ENCODE measurements around the gene EXOSC6.
"Not testable (repeated sequence)": the region's sequence is repeated elsewhere in the genome, so short reads cannot be mapped to it uniquely, and the experiment has no call there.

EXOSC6 gene

DNA sequence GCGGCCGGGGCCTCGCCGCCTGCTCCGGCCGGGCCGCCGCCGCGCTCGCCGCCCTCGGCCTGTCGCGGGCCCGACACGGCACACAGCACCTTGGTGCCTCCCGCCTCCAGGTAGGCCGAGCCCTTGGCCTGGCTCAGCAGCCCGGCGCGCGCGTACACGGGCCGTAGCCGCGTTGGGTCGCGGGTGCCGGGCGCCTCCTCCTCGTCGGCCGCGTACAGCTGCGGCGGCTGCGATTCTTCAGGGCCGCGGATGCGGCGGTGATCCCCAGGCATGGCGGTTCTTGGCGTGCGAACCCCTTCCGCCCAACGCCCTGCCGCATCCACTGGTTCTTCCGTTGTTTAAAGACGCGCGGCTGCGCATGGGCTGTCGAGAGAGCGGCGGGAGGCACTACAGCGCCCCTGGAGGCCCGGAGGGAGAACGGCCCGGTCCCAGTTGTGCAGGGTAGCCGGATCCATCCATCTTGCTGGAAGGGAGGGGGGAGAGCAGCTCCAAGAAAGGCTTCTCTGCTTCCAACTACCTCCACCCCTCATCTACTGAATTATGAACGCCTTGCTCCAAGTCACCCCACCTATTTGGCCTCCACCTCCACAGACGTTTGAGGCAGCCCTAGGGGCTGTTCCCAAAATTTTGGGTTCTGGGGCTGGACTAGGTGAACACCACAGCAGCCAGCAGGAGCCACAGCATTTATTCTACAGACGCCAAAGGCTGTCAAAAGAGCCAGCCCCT is at the start of gene EXOSC6:
EXOSC6 (minus strand) TSS at position 312 of the 726 bp plus-strand sequence; CDS start at position 272, 40 bp downstream.
- DNase-seq, result peak; percentile 84 to 86

DNA sequence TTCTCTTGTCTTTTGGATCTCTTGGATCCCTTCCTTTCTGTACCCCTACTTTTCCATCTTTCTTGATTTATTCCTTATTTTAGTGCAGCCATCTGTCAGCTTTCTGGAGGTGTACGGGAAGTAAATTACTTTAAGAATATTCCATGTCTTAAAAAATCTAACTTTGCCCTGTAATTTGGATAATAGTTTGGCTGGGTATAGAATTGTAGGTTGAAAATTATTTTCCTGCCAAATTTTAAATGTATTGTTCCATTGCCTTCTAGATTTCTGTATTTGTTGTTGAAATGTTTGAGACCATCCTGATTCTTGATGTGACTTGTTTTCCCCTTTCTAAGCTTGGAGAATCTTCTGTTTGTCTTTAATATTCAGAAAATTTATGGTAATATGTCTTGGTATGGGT is 49.4 kb upstream of the EXOSC6 start:
- DNase-seq, result no peak

DNA sequence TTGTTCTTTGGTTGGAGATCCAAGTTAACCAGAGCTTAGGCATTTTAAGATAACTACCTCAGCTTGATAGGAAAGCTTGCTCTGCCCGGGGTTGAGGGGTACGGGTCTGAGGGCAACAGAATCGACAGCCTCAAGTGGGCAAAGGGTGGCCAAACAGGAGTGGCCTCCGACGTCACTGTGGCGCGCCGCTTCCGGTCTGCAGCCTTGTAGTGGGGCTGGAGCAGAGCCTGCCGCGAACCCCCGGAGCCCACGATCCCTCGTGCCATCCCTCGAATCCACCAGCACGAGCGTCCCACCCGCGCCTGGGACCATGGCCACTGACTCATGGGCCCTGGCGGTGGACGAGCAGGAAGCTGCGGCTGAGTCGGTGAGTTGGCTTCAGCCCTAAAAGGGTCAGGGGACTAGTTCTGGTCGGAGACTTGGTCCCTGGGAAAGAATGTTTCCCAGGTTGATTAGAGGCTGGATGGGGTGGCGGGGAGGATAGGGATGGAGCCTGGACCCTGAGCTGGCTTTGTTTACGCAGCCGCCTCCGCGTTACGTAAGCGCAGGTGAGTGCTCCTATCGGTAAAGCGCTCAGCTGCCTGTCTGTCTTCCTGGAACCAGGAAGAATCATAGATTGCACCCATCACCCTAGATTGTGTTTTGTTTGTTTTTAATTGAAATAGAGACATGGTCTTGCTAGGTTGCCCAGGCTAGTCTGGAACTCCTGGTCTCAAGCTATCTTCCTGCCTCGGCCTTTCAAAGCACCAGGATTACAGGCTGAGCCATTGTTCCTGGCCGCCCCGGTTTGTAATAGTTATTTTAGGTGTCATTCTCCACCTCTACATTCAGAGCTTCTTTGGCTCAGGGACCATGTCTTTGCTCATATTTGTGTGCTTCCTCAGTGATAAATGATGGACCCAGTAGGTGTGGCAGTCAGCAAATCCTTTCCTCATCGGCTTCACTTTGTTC is 47.5 kb upstream of the EXOSC6 start, which contains the start of gene DDX19B:
DDX19B (plus strand) TSS at position 199 of the 951 bp plus-strand sequence; CDS start at position 311, 112 bp downstream.
- DNase-seq, result peak; percentile 49 to 57

DNA sequence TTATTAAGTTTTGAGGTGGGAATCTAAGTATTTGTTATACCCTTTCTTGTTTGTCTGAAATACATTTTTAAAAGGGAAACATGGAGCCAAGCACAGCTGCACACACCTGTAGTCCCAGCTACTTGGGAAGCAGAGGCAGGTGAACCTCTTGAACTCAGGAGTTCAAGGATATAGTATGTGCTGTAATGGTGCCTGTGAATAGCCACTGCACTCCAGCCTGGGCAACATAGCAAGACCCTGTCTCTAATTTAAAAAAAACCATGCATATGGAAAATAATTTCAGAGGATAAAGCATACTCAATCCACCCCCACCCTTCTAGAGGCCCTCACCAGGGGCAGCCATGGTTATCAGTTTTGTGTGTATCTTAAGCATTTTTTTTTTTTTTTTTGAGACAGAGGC is 43.9 kb upstream of the EXOSC6 start:
- no peak for DNase-seq

DNA sequence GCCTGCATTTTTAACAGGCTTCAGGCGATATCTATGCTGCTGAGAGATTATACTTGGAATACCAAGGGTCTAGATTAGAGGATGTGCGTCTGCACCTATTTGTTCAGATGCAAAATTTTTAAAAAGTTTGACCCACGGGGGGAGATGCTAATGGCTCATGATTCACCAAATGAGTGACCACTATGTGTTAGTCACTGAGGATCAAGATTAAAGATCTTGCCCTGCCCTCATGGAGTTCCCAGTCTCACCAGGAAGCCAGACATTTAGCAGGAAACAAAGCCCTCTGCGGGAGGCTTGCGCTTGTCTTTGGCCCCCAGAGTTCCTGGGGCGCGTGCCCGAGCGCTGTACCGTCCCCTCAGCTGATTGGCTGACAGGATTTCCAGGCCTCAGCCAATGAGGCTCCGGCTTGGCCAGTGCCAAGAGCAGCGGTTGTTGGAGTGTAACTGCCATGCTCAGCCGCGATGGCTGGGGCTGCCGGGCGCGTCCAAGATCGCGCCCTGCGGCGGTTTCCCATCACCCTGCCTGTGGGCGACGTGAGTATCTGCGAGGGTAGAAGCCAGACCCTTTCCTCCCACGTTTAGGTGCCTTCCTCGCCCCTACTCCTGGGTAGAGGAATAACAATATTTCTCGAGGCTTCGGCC is 42.8 kb upstream of the EXOSC6 start:
- no peak for DNase-seq

DNA sequence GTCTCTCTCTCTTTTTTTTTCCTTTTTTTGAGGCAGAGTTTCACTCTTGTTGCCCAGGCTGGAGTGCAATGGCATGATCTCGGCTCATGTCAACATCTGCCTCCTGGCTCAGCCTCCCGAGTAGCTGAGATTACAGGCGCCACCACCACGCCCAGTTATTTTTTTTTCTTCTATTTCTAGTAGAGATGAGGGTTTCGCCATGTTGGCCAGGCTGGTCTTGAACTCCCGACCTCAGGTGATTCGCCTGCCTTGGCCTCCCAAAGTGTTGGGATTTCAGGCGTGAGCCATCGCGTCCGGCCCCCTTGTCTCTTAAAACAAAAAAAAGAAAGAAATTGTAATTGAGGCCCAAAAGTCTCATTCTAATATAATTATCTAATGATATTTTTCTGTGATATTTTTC is 40.4 kb upstream of the EXOSC6 start:
- DNase-seq, result not testable (repeated sequence)

DNA sequence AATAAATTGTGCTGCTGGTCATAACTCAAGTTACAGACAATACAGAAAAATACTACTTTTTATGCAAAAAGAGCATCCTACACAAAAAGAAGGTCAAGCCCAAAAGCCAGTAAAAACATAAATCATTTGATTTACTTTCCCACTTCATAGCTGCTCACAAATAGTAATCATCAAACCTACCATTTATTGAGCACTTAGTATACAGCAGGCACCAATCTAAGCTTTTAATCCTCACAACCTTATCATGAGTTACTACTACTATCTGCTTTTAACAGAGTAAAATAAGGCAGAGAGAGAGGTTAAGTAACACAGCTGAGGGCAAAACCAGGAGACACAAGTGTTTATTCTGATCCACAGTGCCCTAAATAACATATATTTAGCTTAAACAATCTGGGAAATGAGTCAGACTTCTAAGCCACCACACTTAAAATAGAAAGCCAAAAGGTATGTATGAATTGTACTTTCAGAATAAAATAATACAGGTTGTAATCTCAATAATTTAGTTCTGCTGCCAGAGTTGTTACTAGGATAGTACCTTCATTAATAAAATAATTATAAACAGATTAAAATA is 39.3 kb upstream of the EXOSC6 start:
- DNase-seq, result no peak

DNA sequence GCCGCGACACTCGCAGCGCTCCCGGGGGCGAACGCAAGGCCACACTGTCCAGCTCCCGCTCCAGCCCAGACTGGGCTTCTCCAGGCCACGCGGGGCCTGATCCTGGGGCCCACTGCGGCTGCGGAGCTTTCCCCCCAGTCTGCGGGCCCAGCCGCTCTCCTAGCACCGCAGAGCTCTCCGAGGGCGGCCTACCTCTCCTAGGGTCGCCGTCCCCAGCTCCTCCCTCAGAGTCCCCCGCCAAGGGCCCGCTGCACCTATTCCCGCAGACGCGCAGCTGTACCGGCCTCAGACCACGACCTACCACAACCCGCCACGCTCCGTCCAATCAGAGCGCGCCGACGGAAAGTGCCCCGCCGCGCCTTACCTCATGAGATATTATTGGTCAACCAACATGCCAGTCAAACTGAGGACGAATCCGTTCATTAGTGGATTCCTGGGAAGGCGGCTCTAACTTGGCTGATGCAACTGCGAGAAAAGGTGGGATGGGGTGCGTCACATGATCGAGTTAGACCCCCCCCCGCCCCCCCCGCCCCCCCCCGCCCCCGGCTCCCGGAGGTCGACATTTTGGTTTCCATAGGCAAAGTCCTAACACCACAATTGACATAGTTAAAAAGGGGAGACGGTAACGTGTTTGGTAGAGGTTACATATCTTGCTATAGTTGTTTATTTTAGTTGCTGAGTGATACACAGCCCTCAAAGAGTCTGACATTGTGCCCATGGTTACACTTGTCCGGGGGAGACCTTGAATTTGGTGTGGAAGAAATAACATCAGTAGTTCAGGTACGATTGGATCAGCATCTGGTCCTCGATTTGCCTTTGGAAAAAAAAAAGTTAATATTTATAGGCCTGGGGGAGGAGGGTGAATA is 37.7 kb upstream of the EXOSC6 start, which contains the start of gene AARS1:
AARS1 (minus strand) TSS at position 278 of the 866 bp plus-strand sequence. CDS start 6,743 bp downstream, outside the sequence.
- DNase-seq, result peak; percentile 92 to 96

DNA sequence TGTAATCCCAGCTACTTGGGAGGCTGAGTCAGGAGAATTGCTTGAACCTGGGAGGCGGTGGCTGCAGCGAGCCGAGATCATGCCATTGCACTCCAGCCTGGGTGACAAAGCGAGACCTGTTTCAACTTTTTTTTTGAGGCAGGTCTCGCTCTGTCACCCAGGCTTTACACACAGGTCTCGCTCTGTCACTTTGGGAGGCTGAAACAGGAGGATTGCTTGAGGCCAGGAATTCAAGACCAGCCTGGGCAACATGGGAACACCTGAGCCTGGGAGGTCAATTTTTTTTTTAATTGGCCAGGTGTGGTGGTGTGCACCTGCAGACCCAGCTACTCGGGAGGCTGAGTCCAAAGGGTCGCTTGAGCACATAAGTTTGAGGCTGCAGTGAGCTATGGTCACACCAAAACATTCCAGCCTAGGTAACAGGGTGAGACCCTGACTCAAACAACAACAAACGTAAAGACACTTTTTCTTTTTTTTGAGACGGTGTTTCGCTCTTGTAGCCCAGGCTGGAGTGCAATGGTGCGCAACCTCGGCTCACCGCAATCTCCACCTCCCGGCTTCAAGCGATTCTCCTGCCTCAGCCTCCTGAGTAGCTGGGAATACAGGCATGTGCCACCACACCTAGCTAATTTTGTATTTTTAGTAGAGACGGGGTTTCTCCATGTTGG is 35.7 kb upstream of the EXOSC6 start:
- DNase-seq, result not testable (repeated sequence)

DNA sequence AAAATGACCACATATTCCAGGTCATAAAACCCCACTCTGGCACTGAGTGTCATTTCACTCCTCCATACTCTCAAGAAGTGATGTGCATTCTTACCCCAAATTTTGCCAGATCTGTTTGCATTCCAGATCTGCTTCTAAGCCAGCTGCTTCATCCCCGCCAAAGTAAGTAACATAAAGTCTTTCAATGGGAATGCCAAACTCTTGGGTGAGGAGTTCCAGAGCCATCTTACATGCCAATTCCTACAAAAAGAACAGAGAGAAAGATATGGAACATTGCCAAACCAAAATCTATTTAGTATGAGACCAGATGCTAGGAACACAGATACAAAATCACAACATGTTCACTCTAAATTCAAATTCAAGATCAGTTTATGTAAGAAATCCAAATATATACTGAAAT is 24.7 kb upstream of the EXOSC6 start:
- no peak for DNase-seq

DNA sequence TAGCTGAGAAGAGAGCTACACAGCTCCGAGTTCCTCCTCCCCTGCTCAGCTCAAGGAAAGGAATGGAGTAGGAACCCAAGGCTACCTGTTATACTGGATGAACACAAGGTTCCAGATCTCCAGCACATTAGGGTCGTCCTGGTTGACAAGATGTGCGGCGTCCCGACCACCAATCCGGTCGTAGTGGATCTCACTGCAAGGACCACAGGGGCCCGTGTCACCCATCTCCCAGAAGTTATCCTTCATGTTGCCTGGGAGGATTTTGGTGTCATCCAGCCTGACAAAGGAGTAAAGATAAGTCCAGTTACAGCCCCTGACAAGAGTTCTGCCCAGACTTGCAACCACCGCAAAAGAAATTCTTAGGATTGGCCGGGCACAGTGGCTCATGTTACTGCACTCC is 20.0 kb upstream of the EXOSC6 start:
- DNase-seq, result no peak

DNA sequence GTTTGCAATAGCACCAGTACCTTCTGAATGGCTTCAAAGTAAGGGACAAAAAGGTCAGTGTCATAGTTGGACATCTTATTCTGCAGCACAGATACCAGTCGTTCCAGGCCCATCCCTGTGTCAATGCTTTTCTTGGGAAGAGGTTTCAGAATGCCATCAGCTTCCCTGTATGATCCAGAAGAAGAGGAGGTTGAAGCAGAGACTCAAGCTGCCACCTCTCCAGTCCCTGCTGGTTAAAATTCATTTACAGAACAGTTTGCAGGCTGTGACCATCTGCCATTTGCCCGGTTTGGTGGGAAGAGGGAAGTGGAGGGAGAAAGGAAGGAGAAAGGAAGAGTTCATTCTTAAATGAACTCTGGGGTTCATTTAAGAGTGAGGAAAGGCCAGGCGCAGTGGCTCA is 18.4 kb upstream of the EXOSC6 start:
- no peak for DNase-seq

DNA sequence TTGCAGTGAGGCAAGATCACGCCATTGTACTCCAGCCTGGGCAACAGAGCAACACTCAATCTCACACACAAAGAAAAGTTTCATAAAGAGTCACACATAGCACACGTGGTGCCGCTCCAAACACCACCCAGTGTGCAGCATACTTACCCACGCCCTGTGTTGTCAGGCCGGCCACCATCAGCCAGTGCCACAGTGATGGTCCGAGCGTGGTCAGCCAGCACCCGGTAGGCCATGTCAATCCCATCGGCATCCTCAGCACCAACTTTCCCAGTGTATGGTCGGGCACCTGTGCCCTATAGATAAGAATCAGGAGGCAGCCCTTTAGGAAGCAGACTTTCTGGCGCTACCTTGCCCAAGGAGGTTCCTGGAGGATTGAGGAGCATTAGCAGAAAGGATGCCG is 17.7 kb upstream of the EXOSC6 start:
- DNase-seq, result no peak

DNA sequence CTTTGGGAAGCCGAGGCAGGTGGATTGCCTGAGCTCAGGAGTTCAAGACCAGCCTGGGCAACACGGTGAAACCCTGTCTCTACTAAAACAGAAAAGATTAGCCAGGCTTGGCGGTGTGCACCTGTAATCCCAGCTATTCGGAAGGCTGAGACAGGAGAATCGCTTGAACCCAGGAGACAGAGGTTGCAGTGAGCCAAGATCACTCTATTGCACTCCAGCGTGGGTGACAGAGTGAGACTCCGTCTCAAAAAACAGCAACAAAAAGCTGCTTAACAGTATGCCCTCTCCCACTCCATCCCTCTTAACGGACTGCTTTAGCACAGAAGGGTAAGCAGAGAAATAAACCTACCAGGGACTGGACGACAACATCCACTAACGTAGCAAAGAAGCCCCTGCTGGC is 16.2 kb upstream of the EXOSC6 start:
- not testable (repeated sequence) for DNase-seq

DNA sequence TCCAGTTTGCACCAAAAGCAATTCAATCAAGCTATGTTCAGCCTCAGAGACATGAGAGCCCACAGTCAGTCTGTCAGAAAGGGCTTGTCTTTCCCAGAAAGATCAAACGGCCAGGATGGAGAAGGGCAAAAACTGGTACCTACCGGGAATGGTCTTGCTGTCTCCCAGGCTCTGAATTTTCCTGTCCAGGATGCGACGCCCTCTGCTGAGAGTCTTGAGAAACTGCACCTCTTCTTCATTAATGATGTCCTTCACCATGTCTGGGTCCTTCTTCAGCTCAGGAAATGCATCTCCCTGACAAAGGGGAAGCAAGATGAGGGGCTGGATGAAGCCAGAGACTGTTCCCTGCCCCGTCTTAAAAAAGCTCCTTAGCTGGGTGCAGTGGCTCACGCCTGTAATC is 15.8 kb upstream of the EXOSC6 start:
- DNase-seq, result peak; percentile 42 to 43

DNA sequence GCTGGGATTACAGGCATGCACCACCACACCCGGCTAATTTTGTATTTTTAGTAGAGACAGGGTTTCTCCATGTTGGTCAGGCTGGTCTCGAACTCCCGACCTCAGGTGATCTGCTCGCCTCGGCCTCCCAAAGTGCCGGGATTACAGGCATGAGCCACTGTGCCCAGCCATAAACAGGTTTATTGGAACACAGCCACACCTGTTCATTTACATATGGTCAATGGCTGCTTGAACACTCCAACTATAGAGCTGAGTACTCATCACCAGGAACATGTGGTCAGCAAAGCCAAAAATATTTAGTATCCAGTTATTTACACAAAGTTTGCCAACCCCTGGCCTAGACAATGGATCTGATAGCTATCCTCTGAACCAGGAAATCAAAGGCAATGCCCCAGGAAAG is 8.2 kb upstream of the EXOSC6 start:
- not testable (repeated sequence) for DNase-seq

DNA sequence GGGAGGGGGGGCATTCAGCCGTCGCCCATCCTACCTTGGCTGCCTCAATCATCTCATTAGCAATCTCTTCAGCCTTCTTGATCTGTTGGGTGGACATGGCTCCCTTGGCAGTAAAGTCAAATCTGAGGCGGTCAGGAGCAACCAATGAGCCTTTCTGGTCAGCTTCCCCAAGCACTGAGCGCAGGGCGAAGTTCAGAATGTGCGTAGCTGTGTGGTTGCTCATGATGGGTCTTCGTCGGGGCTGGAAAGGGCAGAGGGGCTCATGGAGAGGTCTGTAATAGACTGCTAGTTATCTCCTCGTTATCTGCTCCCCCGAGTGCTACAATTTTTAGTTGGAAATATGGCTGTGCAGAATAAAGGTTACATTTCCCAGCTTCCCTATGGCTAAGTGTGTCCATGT is 7.2 kb upstream of the EXOSC6 start:
- no peak for DNase-seq

DNA sequence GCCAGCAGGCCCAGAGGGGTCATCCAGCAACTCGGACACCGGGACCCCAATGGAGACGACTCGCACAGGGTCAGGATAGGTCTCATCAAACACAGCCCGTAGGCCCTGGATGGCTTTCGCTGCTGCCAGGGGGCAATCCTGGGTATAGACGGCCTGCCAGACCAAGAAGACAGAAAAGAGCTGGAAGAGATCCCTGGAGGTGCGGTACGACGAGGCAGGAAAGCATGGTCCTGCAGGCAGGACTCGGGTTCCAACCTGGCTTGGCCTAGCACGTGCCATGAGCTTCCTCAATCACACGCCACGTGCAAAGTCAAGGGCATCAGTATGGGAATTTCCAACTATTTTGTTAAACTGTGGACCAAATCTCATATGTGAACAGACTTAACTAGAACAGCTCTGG is 6.3 kb upstream of the EXOSC6 start:
- DNase-seq, result no peak

DNA sequence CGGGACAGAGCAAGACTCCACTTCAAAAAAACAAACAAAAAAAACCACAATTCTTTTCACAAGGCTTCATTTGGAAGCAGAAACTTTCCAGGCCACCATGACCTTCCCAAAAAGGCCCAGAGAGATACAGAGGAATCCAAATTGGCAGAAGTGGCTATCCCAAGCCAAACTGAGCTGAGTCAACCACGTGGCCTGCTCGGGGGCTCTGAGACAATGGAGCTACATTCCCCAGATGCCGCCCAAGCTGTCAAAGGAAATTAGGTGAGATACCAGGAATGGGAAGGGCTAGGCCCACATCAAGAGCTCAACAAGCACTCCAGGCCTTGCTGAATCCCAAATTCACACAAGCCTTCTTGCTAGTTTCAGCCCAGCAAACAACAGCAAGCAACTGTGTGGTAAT is 5.7 kb upstream of the EXOSC6 start:
- DNase-seq, result no peak

DNA sequence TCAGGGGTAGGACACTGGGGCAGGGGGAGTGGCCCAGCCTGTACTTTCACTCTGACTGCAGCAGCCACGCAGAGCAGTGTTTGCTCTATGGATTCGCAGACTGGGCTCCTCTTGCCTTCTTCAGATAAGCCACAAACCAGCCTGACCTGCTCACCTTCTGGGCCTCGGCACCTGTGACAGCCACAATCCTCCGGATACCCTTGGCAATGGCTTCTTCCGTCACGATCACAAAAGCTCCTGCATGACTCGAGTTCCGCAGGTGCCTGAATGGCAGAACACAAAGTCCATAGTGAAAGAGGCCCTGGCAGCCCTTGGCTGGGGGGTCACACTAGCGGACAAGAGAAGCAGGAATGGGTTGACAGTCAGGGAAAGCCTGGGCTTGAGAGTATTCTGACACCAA is 3.8 kb upstream of the EXOSC6 start:
- DNase-seq, result no peak

DNA sequence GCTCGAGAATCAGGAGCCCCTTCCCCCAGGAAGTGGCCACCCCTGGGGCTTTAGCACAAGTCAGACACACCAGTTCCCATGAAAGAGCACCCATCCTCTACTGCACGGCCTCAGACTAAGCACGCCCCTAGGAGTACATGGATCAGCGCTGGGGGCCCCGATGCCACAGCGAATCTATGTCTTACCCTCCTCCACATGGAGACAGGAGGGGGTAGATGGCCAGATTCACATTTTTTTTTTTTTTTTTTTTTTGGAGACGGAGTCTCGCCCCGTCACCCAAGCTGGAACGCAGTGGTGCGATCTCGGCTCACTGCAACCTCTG is 3.2 kb upstream of the EXOSC6 start:
- DNase-seq, result no peak
